Measurements from ENCODE around the gene PGAP3. TPM values are rescaled to one million over a fixed set of nuclear protein-coding genes. Genes with fewer than 3 reads are reported as not detected.

PGAP3 gene
- total RNA-seq, 1 experiment from 2014 or later: 5.9 TPM

DNA sequence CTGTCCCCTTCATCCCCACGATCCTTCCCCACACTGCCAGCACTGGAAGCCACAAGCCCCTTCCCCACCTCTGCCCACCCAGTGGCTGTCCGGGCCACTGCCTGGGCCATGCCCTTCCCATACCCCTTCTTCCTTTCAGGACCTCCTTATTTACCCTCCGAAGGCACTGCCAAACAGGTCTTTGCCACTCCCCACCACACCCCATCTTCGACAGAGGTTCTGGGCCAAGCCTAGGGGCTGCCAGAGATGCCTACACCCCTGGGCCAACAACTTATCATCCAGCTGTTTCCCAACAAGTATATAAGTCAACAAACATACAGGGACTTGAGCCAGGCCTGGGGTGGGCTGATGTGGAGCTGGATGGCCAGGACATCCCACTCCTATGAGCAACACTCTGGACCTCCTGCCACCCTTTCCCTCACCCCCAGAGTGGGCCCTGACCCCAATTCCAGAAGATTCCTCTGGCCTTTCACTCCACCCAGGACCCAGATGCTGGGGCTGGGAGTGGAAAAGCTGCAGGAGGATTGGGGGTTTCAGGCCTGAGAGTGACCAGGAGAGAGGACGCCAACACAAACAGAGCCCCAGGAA is 62.6 kb downstream of the PGAP3 start:
- H2AFZ ChIP-seq (ENCODE audit: low read length): no peak overlapping the region
- H3F3A ChIP-seq (ENCODE audit: low read length, unreplicated experiment): no peaks in the 10 kb centered on the region
- H3K27ac ChIP-seq (ENCODE audit: low read length): no peak overlapping the region
- TF ChIP-seq EZH2phosphoT487 (IDR thresholded peaks at IDR 0.05; ENCODE audit: borderline replicate concordance, low read length): no peak
- no peak for TF ChIP-seq EZH2 (IDR thresholded peaks at IDR 0.05; ENCODE audit: low read length, unreplicated experiment)
- TF ChIP-seq, protein P1, sequence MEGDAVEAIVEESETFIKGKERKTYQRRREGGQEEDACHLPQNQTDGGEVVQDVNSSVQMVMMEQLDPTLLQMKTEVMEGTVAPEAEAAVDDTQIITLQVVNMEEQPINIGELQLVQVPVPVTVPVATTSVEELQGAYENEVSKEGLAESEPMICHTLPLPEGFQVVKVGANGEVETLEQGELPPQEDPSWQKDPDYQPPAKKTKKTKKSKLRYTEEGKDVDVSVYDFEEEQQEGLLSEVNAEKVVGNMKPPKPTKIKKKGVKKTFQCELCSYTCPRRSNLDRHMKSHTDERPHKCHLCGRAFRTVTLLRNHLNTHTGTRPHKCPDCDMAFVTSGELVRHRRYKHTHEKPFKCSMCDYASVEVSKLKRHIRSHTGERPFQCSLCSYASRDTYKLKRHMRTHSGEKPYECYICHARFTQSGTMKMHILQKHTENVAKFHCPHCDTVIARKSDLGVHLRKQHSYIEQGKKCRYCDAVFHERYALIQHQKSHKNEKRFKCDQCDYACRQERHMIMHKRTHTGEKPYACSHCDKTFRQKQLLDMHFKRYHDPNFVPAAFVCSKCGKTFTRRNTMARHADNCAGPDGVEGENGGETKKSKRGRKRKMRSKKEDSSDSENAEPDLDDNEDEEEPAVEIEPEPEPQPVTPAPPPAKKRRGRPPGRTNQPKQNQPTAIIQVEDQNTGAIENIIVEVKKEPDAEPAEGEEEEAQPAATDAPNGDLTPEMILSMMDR (conservative IDR thresholded peaks at IDR 0.05; ENCODE audit: low read depth, low read length): no peak
- H3K9me3 ChIP-seq (ENCODE audit: low read length): no peaks in the 10 kb centered on the region
- DNase-seq (no peak), ATAC-seq (no peak)
- no peaks in the 10 kb centered on the region for H4K20me1 ChIP-seq (ENCODE audit: low read length)
- intact Hi-C loops (cut with micrococcal nuclease): no loop called here
- ChIA-PET POLR2A (ENCODE audit: unreplicated experiment) (no interaction called here), CTCF (interaction anchor here (0.6 kb wide), 1 partner anchor 80 kb away, joined by 4 read pairs; no protein-coding TSS in a partner anchor)
- no peaks in the 10 kb centered on the region for H3K79me2 ChIP-seq (ENCODE audit: low read length)
- H3K27me3 ChIP-seq (ENCODE audit: low read length): peaks cover 13% of the 10 kb centered on the region
- no TSS peak for BruUV-seq (replicated peaks)
- no peak overlapping the region for H3K4me3 ChIP-seq (ENCODE audit: low read length)
- no peaks in the 10 kb centered on the region for H3K4me1 ChIP-seq (ENCODE audit: insufficient read depth, low read length)
- H3K4me2 ChIP-seq (ENCODE audit: low read length): no peak overlapping the region
- H3K9me2 ChIP-seq (replicated peaks; ENCODE audit: low read length): no peaks in the 10 kb centered on the region
- H3K36me3 ChIP-seq (ENCODE audit: low read depth, low read length): no peaks in the 10 kb centered on the region; the same call in 1 of the 2 replicates
- no peak overlapping the region for H3K9ac ChIP-seq (ENCODE audit: low read length)

DNA sequence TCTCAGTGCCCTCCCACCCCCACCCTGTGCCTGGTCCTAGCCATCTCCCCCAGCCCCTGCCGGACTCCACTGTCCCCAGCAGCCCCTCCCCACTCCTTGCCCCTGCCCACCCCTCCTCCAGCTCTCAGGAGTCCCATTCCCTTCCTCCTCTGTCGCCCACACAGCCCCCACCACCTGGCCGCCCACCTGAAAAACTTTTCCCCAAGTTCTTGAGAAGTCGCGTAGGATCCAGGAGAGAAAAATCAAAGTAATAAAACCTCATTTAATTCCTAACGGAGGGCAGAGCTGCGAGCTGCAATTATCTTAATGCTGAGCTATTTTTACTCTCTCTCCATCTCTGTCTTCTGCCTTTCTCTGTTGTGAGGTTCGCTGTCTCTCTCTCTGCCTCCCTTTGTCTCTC is 63.5 kb downstream of the PGAP3 start:
- no peak overlapping the region for H2AFZ ChIP-seq (ENCODE audit: low read length)
- no peaks in the 10 kb centered on the region; the same call in 1 of the 2 replicates for H3K36me3 ChIP-seq (ENCODE audit: low read depth, low read length)
- no peak overlapping the region for H3K9ac ChIP-seq (ENCODE audit: low read length)
- ATAC-seq: no peak
- DNase-seq: no peak
- H3K9me2 ChIP-seq (replicated peaks; ENCODE audit: low read length): no peaks in the 10 kb centered on the region
- H3K4me3 ChIP-seq (ENCODE audit: low read length): no peak overlapping the region
- H3K4me2 ChIP-seq (ENCODE audit: low read length): no peak overlapping the region
- H3K79me2 ChIP-seq (ENCODE audit: low read length): no peaks in the 10 kb centered on the region
- H3K27me3 ChIP-seq (ENCODE audit: low read length): peaks cover 13% of the 10 kb centered on the region
- intact Hi-C loops (cut with micrococcal nuclease): loop anchor here (5.0 kb wide), 1 partner anchor 128 kb away; no protein-coding TSS in a partner anchor
- H3F3A ChIP-seq (ENCODE audit: low read length, unreplicated experiment): no peaks in the 10 kb centered on the region
- ChIA-PET POLR2A (ENCODE audit: unreplicated experiment) (no interaction called here), CTCF (no interaction called here)
- TF ChIP-seq EZH2 (IDR thresholded peaks at IDR 0.05; ENCODE audit: low read length, unreplicated experiment) (no peak), EZH2phosphoT487 (IDR thresholded peaks at IDR 0.05; ENCODE audit: borderline replicate concordance, low read length) (no peak)
- TF ChIP-seq, protein P1 (conservative IDR thresholded peaks at IDR 0.05; ENCODE audit: low read depth, low read length): no peak
- H3K9me3 ChIP-seq (ENCODE audit: low read length): no peaks in the 10 kb centered on the region
- no peaks in the 10 kb centered on the region for H3K4me1 ChIP-seq (ENCODE audit: insufficient read depth, low read length)
- no peak overlapping the region for H3K27ac ChIP-seq (ENCODE audit: low read length)
- no peaks in the 10 kb centered on the region for H4K20me1 ChIP-seq (ENCODE audit: low read length)
- no TSS peak for BruUV-seq (replicated peaks)

DNA sequence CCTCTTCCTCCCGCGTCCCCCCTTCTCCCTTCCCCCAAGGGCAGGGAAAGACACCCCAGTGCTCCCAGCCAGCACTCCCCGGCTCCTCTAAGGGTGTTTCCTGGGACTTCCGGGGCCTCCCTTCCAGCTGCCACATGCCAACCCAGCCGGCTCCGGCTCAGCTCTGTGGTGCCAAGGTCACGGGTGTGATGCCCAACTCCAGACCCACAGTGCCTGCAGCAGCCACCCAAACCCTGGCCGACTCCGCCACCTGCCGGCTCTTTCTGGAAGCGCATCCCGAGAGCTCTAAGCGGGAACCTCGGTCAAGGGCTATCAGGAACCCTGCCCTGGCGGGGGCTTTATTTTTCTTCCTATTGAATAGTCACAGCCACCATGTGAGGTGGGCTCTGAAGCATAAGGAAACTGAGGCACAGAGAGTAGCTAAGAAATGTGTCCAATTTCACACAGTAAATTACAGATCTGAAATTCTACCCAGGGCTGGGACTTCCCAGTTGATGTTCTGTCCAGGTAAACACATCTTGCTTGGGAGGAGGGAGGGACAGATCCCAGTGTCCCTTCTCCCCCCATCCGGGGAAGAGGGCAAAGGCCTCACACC is 64.4 kb downstream of the PGAP3 start:
- H3K27ac ChIP-seq (ENCODE audit: low read length): no peak overlapping the region

More for the DNA sequence above, 64.4 kb downstream of the PGAP3 start:
- Histone ChIP-seq H3K4me2 (ENCODE audit: low read length) (no peak overlapping the region), H3K36me3 (ENCODE audit: low read depth, low read length) (no peaks in the 10 kb centered on the region; the same call in 1 of the 2 replicates), H3K4me1 (ENCODE audit: insufficient read depth, low read length) (no peaks in the 10 kb centered on the region), H3K9me2 (replicated peaks; ENCODE audit: low read length) (no peaks in the 10 kb centered on the region), H3K9me3 (ENCODE audit: low read length) (no peaks in the 10 kb centered on the region), H2AFZ (ENCODE audit: low read length) (no peak overlapping the region), H4K20me1 (ENCODE audit: low read length) (no peaks in the 10 kb centered on the region), H3K4me3 (ENCODE audit: low read length) (no peak overlapping the region), H3K79me2 (ENCODE audit: low read length) (no peaks in the 10 kb centered on the region), H3F3A (ENCODE audit: low read length, unreplicated experiment) (no peaks in the 10 kb centered on the region), H3K27me3 (ENCODE audit: low read length) (peaks cover 13% of the 10 kb centered on the region), H3K9ac (ENCODE audit: low read length) (no peak overlapping the region)
- ATAC-seq (peak; percentile 51), DNase-seq (peak; percentile 77)
- no peak for TF ChIP-seq EZH2 (IDR thresholded peaks at IDR 0.05; ENCODE audit: low read length, unreplicated experiment)
- TF ChIP-seq, protein P1 (conservative IDR thresholded peaks at IDR 0.05; ENCODE audit: low read depth, low read length): peak; percentile 80
- ChIA-PET POLR2A (ENCODE audit: unreplicated experiment) (interaction anchor here (0.6 kb wide), 1 partner anchor 291 kb away, joined by 5 read pairs; no protein-coding TSS in a partner anchor), CTCF (interaction anchor here (0.6 to 1.1 kb wide), 8 partner anchors 9 to 162 kb away, joined by 3 to 12 read pairs (median 4); partner anchors contain the start of gene CDK12)
- intact Hi-C loops (cut with micrococcal nuclease): loop anchor here (2.0 to 5.0 kb wide), 2 partner anchors 77 to 129 kb away; no protein-coding TSS in a partner anchor
- BruUV-seq (replicated peaks): no TSS peak

All from PC-3 (cell line).